Stimulated activated CD8-positive, alpha-beta memory T cell treated with anti-CD3 and anti-CD28 coated beads, Interleukin-15, amount 100 ng/mL, for 24 hours (primary cell): ENCODE measurements around the gene PARD6G.
A peak's percentile ranks its signal among the peaks of the same experiment; 100 is the strongest.
"Not testable (repeated sequence)": the region's sequence is repeated elsewhere in the genome, so short reads cannot be mapped to it uniquely, and the experiment has no call there.

ENCODE experiments used
- DNase-seq: peaks from one replicate; pipeline ENCODE4 v3.0.0-alpha.2; 2020; ENCODE audit warnings: low read depth

PARD6G gene

GRCh38 chr18:80170395-80171053, 76.8 kb downstream of the PARD6G start:
- DNase-seq: no peak

- no peak for DNase-seq
These were observed 77.7 kb downstream of the PARD6G start for GRCh38 chr18:80169607-80170006.

GRCh38 chr18:80168982-80169381, 78.3 kb downstream of the PARD6G start:
- no peak for DNase-seq

- DNase-seq: no peak
These were observed 79.0 kb downstream of the PARD6G start for GRCh38 chr18:80168346-80168745.

- DNase-seq: no peak
These were observed 79.4 kb downstream of the PARD6G start for GRCh38 chr18:80167931-80168330.

- DNase-seq: no peak
These were observed 80.0 kb downstream of the PARD6G start for GRCh38 chr18:80167331-80167730.

GRCh38 chr18:80166725-80167124, 80.6 kb downstream of the PARD6G start:
- DNase-seq: no peak

- no peak for DNase-seq
These were observed 81.1 kb downstream of the PARD6G start for GRCh38 chr18:80166240-80166639.

- DNase-seq: not testable (repeated sequence)
These were observed 82.5 kb downstream of the PARD6G start for GRCh38 chr18:80164727-80165355.

GRCh38 chr18:80163183-80163582, 84.1 kb downstream of the PARD6G start:
- DNase-seq: no peak

- no peak for DNase-seq
These were observed 85.4 kb downstream of the PARD6G start for GRCh38 chr18:80161781-80162417.

GRCh38 chr18:80159713-80160636, 87.3 kb downstream of the PARD6G start:
- DNase-seq: no peak

GRCh38 chr18:80158365-80158764, 88.9 kb downstream of the PARD6G start:
- DNase-seq: no peak

- DNase-seq: peak; percentile 54
These were observed 89.5 kb downstream of the PARD6G start for GRCh38 chr18:80157708-80158343.

- no peak for DNase-seq
These were observed 93.0 kb downstream of the PARD6G start for GRCh38 chr18:80154293-80154692.

- DNase-seq: no peak
These were observed 97.6 kb downstream of the PARD6G start for GRCh38 chr18:80149667-80150066.

GRCh38 chr18:80148326-80149199, 98.8 kb downstream of the PARD6G start:
- no peak for DNase-seq

GRCh38 chr18:80147418-80148325, 99.6 kb downstream of the PARD6G start:
- peak; percentile 46 for DNase-seq

GRCh38 chr18:80147037-80147417, 100.3 kb downstream of the PARD6G start:
- DNase-seq: no peak
